ENCODE results near the gene TMEM154. TPM values are rescaled to one million over a fixed set of nuclear protein-coding genes. Genes with fewer than 3 reads are reported as not detected.

The TMEM154 gene
- total and polyA plus RNA-seq, 2 experiments from 2014 or later: 0.36 to 1.7 TPM

DNA sequence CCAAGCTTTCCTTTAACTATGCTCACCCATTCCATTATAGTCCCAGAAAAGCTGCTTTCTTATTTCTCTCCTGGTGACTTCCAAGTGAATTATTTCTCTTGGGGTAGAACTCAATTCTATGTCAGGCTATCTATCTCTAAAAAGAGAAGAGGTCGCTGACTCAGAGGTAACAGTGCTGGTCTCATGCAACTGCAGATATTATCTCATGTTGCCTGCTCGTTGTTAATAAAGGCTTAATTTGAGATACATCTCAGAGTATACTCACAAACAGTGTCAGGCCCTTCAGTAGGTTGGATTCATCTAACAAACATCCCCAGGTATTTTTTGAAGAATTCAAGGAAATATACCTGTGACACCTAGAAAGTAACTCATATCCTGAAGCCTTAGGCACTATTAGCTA, 2.7 kb downstream of the TMEM154 start:
- H2AFZ ChIP-seq: no peak overlapping the region
- no peaks in the 10 kb centered on the region for H4K20me1 ChIP-seq (ENCODE audit: insufficient read depth, poor library complexity, severe bottlenecking)
- no peak overlapping the region for H3K27ac ChIP-seq
- no peak overlapping the region for H3K4me3 ChIP-seq
- no peaks in the 10 kb centered on the region for H3K9me2 ChIP-seq (replicated peaks; ENCODE audit: insufficient read depth)
- no peaks in the 10 kb centered on the region for H3K9me3 ChIP-seq (ENCODE audit: low read depth)
- H3K79me2 ChIP-seq: no peaks in the 10 kb centered on the region
- WGBS (ENCODE audit: low lambda C conversion rate, missing lambda C conversion rate): 68% methylated on average over 2 of the region's 2 CpGs
- no peaks in the 10 kb centered on the region for H3K4me1 ChIP-seq (ENCODE audit: insufficient read depth)
- peaks cover 2% of the 10 kb centered on the region for H3K27me3 ChIP-seq
- TF ChIP-seq, protein P1, sequence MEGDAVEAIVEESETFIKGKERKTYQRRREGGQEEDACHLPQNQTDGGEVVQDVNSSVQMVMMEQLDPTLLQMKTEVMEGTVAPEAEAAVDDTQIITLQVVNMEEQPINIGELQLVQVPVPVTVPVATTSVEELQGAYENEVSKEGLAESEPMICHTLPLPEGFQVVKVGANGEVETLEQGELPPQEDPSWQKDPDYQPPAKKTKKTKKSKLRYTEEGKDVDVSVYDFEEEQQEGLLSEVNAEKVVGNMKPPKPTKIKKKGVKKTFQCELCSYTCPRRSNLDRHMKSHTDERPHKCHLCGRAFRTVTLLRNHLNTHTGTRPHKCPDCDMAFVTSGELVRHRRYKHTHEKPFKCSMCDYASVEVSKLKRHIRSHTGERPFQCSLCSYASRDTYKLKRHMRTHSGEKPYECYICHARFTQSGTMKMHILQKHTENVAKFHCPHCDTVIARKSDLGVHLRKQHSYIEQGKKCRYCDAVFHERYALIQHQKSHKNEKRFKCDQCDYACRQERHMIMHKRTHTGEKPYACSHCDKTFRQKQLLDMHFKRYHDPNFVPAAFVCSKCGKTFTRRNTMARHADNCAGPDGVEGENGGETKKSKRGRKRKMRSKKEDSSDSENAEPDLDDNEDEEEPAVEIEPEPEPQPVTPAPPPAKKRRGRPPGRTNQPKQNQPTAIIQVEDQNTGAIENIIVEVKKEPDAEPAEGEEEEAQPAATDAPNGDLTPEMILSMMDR (IDR thresholded peaks at IDR 0.05; ENCODE audit: poor library complexity): no peak
- TF ChIP-seq EZH2 (IDR thresholded peaks at IDR 0.05; ENCODE audit: borderline replicate concordance) (no peak), EZH2phosphoT487 (IDR thresholded peaks at IDR 0.05; ENCODE audit: low read depth, severe bottlenecking, unreplicated experiment) (no peak)
- H3K4me2 ChIP-seq: no peak overlapping the region
- no peaks in the 10 kb centered on the region for H3K36me3 ChIP-seq (replicated peaks; ENCODE audit: insufficient read depth, low read depth)
- no peak for DNase-seq (ENCODE audit: low spot score)

- no peak overlapping the region for H3K4me2 ChIP-seq
Observed at GRCh38 chr4:152676052-152676854, 3.5 kb downstream of the TMEM154 start.

DNA sequence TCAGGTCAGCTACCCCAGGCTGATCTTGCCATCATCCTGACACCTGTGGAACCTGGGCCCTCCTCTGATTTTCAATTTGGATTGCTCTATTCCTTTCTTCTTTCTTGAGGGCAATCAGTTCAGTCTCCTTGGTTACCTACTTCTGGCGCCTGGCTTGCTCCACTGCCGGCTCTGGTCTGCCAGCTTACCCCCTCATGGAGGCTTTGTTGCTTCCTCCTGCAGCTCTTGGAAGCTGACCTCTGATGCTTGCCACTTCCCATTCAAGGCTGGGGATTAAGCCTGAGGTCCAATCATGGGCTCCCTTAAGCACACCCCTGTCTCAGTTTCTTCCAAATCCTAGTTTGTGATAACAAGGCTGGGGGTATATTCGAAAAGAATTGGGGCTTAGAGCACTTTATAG, 5.4 kb downstream of the TMEM154 start:
- H3K9me2 ChIP-seq (replicated peaks; ENCODE audit: insufficient read depth): no peaks in the 10 kb centered on the region
- H3K4me2 ChIP-seq: no peak overlapping the region
- no peaks in the 10 kb centered on the region for H3K4me1 ChIP-seq (ENCODE audit: insufficient read depth)
- H3K36me3 ChIP-seq (replicated peaks; ENCODE audit: insufficient read depth, low read depth): no peaks in the 10 kb centered on the region
- H3K27ac ChIP-seq: no peak overlapping the region
- no peak overlapping the region for H3K4me3 ChIP-seq
- TF ChIP-seq EZH2 (IDR thresholded peaks at IDR 0.05; ENCODE audit: borderline replicate concordance) (no peak), EZH2phosphoT487 (IDR thresholded peaks at IDR 0.05; ENCODE audit: low read depth, severe bottlenecking, unreplicated experiment) (no peak)
- TF ChIP-seq, protein P1 (IDR thresholded peaks at IDR 0.05; ENCODE audit: poor library complexity): no peak
- H2AFZ ChIP-seq: no peak overlapping the region
- H3K27me3 ChIP-seq: peaks cover 2% of the 10 kb centered on the region
- no peaks in the 10 kb centered on the region for H4K20me1 ChIP-seq (ENCODE audit: insufficient read depth, poor library complexity, severe bottlenecking)
- no peaks in the 10 kb centered on the region for H3K79me2 ChIP-seq
- no peak for DNase-seq (ENCODE audit: low spot score)
- H3K9me3 ChIP-seq (ENCODE audit: low read depth): no peaks in the 10 kb centered on the region
- WGBS (ENCODE audit: low lambda C conversion rate, missing lambda C conversion rate): 82% methylated on average over 3 of the region's 3 CpGs

More at GRCh38 chr4:152676052-152676854, 3.5 kb downstream of the TMEM154 start:
- Histone ChIP-seq H3K36me3 (replicated peaks; ENCODE audit: insufficient read depth, low read depth) (no peaks in the 10 kb centered on the region), H3K4me3 (no peak overlapping the region), H3K27me3 (peaks cover 2% of the 10 kb centered on the region), H3K9me2 (replicated peaks; ENCODE audit: insufficient read depth) (no peaks in the 10 kb centered on the region), H3K9me3 (ENCODE audit: low read depth) (no peaks in the 10 kb centered on the region), H3K79me2 (no peaks in the 10 kb centered on the region), H4K20me1 (ENCODE audit: insufficient read depth, poor library complexity, severe bottlenecking) (no peaks in the 10 kb centered on the region), H3K27ac (no peak overlapping the region), H2AFZ (no peak overlapping the region), H3K4me1 (ENCODE audit: insufficient read depth) (no peaks in the 10 kb centered on the region)
- TF ChIP-seq, protein P1 (IDR thresholded peaks at IDR 0.05; ENCODE audit: poor library complexity): no peak
- TF ChIP-seq EZH2 (IDR thresholded peaks at IDR 0.05; ENCODE audit: borderline replicate concordance) (no peak), EZH2phosphoT487 (IDR thresholded peaks at IDR 0.05; ENCODE audit: low read depth, severe bottlenecking, unreplicated experiment) (no peak)
- DNase-seq (ENCODE audit: low spot score): no peak
- WGBS (ENCODE audit: low lambda C conversion rate, missing lambda C conversion rate): 81% methylated on average over 3 of the region's 3 CpGs

Measured in hepatocyte (in vitro differentiated cells).